Measurements from ENCODE around the gene CALR3. TPM values are rescaled to one million over a fixed set of nuclear protein-coding genes. Genes with fewer than 3 reads are reported as not detected.

The CALR3 gene
- polyA plus RNA-seq, 1 donor: not detected

GRCh38 chr19:16429066-16429758 is 66.8 kb downstream of the CALR3 start:
- DNase-seq (ENCODE audit: low read depth): no peak

Other genes with a start within 250 kb of the CALR3 start
- gene KLF2, start 171.3 kb downstream of the CALR3 start, polyA plus RNA-seq (ENCODE audit: insufficient read length): 48.2 TPM
- 22.2 TPM for gene EPS15L1, start 24.2 kb downstream of the CALR3 start, polyA plus RNA-seq (ENCODE audit: insufficient read length)
- gene C19orf44, start 227 bp upstream of the CALR3 start, polyA plus RNA-seq (ENCODE audit: insufficient read length): 5.6 TPM
- gene CHERP, start 46.3 kb upstream of the CALR3 start, polyA plus RNA-seq (ENCODE audit: insufficient read length): 31.7 TPM
- 29.9 TPM for gene SLC35E1, start 76.2 kb upstream of the CALR3 start, polyA plus RNA-seq (ENCODE audit: insufficient read length)
- gene MED26, start 132.0 kb upstream of the CALR3 start, polyA plus RNA-seq (ENCODE audit: insufficient read length): 5.7 TPM
- gene SMIM7, start 164.0 kb upstream of the CALR3 start, polyA plus RNA-seq (ENCODE audit: insufficient read length): 46.3 TPM
- gene TMEM38A, start 165.0 kb upstream of the CALR3 start, polyA plus RNA-seq (ENCODE audit: insufficient read length): 127 TPM
- gene NWD1, start 223.7 kb upstream of the CALR3 start, polyA plus RNA-seq (ENCODE audit: insufficient read length): 0.10 TPM